AG04450 (cell line): ENCODE data around the gene SAXO2. TPM values are rescaled to one million over a fixed set of nuclear protein-coding genes. Genes with fewer than 3 reads are reported as not detected.
"Not testable (repeated sequence)": the region's sequence is repeated elsewhere in the genome, so short reads cannot be mapped to it uniquely, and the experiment has no call there.

Experiments used
- CTCF ChIA-PET: fragments of 300-600, 350-600 bp; formaldehyde crosslinking; extraction: SDS; loops from one replicate; lab custom pipeline; 2022; ENCODE audit warnings: antibody characterized with exemption, inconsistent platforms; lab: Charles Lee
- POLR2A ChIA-PET: fragments of 350-600 bp; formaldehyde crosslinking; extraction: SDS; loops from one replicate; lab custom pipeline; 2021; ENCODE audit warnings: antibody characterized with exemption, inconsistent platforms; lab: Yijun Ruan, JAX
- DNase-seq: peaks from one replicate; pipeline ENCODE4 v3.0.0-alpha.2; 2011; ENCODE audit warnings: low read depth, low spot score
- H3K27ac ChIP-seq: one replicate; pipeline ENCODE4 v1.5.1; 2012; ENCODE audit warnings: low read depth, low read length, control low read depth
- H3K27me3 ChIP-seq: one replicate; pipeline ENCODE4 v1.6.0; 2012; ENCODE audit warnings: low read length; ENCODE audit not compliant: control insufficient read depth, insufficient read depth
- H3K4me3 ChIP-seq: 2 replicates; pipeline ENCODE4 v1.5.1; 2011; ENCODE audit warnings: mild to moderate bottlenecking, low read depth, low read length, control low read depth
- H3K9me3 ChIP-seq: 2 replicates; pipeline ENCODE4 v1.5.1; 2012; ENCODE audit warnings: low read length; ENCODE audit not compliant: control insufficient read depth, insufficient read depth
- polyA plus RNA-seq: library from polyadenylated mRNA; depleted of rRNA; stranded (reverse); fragments of >200 nt; gene quantifications from 2 replicates; pipeline ENCODE4 v1.2.3, GENCODE V29; 2011; rRNA removed

SAXO2 gene
- polyA plus RNA-seq, 1 experiment = 3.6 TPM

DNA sequence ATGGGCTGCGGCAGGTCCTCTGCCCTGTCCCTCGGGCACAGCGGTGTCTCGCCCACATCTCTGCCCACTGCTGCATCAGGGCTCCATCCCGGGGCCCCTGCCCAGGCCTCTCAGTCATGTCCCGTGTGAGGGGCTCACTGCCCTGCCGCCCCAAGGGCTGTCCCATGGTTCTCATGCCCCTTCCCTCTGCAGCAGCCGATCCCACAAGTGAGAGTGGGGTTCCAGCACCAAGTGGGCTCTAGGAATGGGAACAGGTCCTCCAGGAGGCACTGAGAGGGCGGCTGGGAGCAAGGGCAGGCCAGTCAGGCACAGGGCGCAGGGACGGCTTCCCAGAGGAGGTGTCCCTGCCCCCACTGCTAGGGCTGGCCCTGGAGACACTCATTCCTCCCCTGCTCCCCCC, 68.3 kb downstream of the SAXO2 start:
- POLR2A ChIA-PET, DNase-seq, H3K4me3 ChIP-seq, H3K9me3 ChIP-seq, CTCF ChIA-PET, H3K27me3 ChIP-seq, H3K27ac ChIP-seq: not testable (repeated sequence)

DNA sequence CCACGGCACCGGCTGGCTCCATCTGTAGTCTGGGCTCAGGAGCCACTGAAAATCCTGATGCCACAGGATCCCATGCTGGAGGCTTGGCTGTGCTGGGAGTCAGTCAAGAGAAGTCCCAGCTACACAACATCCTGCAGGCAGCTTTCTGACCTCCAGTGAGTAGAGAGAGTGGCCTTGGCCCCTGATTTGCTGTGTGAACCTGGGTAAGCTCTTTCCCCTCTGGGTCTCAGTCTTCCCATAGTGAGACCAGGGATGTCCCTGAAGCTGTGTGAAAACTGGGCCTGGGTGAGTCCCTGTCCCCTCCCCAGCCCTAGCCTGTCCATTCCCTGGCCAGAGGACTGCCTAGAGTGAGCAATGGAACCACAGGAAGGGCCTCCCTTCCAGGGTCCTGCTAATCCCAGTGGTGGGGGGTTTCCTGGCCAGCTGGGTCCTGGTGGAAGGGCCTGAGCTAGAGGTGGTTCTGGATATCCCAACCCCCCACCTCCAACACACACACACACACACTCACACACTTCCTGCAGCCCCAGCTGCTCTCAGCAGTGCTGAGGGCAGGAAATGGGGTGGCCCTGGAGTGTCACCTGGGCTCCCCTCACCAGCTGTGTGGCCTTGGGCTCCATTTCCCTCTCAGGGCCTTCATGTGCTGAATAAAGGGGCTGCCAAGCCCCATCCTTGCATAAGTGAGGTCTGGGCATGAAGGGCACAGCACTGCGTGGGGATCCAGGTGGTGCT, 69.1 kb downstream of the SAXO2 start:
- H3K27me3 ChIP-seq, POLR2A ChIA-PET, CTCF ChIA-PET, H3K4me3 ChIP-seq, DNase-seq, H3K27ac ChIP-seq, H3K9me3 ChIP-seq: not testable (repeated sequence)

DNA sequence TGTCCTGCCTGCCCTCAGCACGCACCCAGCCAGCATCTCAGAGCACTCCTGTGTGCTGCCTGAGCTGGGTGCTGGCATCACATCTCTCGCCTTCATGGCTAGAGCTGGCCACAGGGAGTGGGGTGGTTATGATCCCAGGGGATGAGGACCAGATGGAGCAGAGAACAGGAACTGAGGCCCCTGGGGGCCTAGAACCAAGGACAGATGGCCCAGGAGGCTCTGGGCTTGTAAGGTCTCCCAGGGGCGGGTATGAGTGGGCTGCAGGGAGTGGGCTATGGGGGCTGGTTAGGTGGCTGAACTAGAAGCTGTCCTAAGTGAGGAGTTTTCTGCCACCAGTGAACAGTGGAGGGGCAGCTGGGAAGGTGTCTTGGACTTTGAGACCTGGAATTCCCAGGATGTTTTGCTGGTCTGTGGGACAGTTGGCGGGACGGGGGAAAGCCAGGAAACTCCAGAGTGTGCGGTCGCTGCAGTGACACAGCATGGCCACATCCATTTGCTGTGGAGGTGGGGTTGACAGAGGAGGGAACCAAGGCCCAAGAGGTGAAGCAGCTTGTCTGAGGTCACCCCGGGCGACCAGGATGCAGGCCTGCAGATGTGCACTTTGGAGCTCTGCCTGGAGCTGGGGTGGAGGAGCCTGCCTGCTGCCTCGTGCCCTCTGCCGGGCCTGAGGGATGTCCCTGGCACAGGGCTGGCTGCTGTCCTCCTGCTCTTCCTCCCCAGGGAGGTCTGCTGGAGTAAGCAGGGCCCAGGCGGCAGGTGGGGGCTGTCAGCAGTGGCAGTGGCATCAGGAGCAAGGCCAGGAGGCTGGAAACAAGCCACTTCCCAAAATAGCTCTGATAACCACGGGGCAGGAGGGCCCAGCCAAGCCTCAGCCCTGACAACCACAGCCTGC, 70.3 kb downstream of the SAXO2 start:
- POLR2A ChIA-PET, H3K9me3 ChIP-seq, DNase-seq, H3K27ac ChIP-seq, H3K27me3 ChIP-seq, CTCF ChIA-PET, H3K4me3 ChIP-seq: not testable (repeated sequence)

- DNase-seq, POLR2A ChIA-PET, H3K27me3 ChIP-seq, H3K4me3 ChIP-seq, CTCF ChIA-PET, H3K27ac ChIP-seq, H3K9me3 ChIP-seq: not testable (repeated sequence)
Observed at GRCh38 chr15:82333603-82334553, 71.3 kb downstream of the SAXO2 start.

Other genes with a start within 250 kb of the SAXO2 start
- 6.3 TPM in 2 replicates for gene MEX3B, start 216.8 kb upstream of the SAXO2 start, polyA plus RNA-seq
- 15.3 and 19.3 TPM in 2 replicates for gene EFL1, start 84 bp upstream of the SAXO2 start, polyA plus RNA-seq
- 0.99 and 1.3 TPM in 2 replicates for gene GOLGA6L10, start 86.7 kb downstream of the SAXO2 start, polyA plus RNA-seq
- gene GOLGA6L9, start 167.0 kb downstream of the SAXO2 start, polyA plus RNA-seq = 1.9 and 2.5 TPM in 2 replicates